Prostate gland (tissue), 2 donors: Measurements from ENCODE around the gene STAB2.

Experiments used
- POLR2A ChIP-seq: fragments of 450-650 bp; IDR thresholded peaks from one replicate; pipeline ENCODE4 v1.6.1; 2016; ENCODE audit warnings: antibody characterized with exemption, mild to moderate bottlenecking
- TF ChIP-seq, protein P1 (sequence below), 4 experiments: fragments of 200-600 bp in 2 of 4; fragments of 450-650 bp in 2 of 4; sonication (generic) in 2 of 4; IDR thresholded peaks; 1 replicate in 3 of 4; 2 replicates in 1 of 4; pipeline ENCODE4 v1.5.1; 2016 to 2019; ENCODE audit warnings: antibody characterized with exemption in 4 of 4, mild to moderate bottlenecking in 2 of 4, moderate library complexity in 2 of 4

GRCh38 chr12:103782399-103782798, 195.3 kb downstream of the STAB2 start:
- TF ChIP-seq, protein P1, sequence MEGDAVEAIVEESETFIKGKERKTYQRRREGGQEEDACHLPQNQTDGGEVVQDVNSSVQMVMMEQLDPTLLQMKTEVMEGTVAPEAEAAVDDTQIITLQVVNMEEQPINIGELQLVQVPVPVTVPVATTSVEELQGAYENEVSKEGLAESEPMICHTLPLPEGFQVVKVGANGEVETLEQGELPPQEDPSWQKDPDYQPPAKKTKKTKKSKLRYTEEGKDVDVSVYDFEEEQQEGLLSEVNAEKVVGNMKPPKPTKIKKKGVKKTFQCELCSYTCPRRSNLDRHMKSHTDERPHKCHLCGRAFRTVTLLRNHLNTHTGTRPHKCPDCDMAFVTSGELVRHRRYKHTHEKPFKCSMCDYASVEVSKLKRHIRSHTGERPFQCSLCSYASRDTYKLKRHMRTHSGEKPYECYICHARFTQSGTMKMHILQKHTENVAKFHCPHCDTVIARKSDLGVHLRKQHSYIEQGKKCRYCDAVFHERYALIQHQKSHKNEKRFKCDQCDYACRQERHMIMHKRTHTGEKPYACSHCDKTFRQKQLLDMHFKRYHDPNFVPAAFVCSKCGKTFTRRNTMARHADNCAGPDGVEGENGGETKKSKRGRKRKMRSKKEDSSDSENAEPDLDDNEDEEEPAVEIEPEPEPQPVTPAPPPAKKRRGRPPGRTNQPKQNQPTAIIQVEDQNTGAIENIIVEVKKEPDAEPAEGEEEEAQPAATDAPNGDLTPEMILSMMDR (IDR thresholded peaks at IDR 0.05): no peak
- TF ChIP-seq POLR2A: no peak
